ENCODE results near the gene ERBB4.
"Not testable (repeated sequence)": the region's sequence is repeated elsewhere in the genome, so short reads cannot be mapped to it uniquely, and the experiment has no call there.

ERBB4 gene

GRCh38 chr2:212194396-212194795 lies 344.2 kb downstream of the ERBB4 start:
- peak; percentile 53 for DNase-seq

- DNase-seq = no peak
These were observed 344.8 kb downstream of the ERBB4 start for GRCh38 chr2:212193803-212194202.

GRCh38 chr2:212193056-212193455 lies 345.5 kb downstream of the ERBB4 start:
- DNase-seq = peak; percentile 96

- DNase-seq = not testable (repeated sequence)
These were observed 347.2 kb downstream of the ERBB4 start for GRCh38 chr2:212191438-212191837.

- DNase-seq = peak; percentile 43
These were observed 352.4 kb downstream of the ERBB4 start for GRCh38 chr2:212186166-212186565.

- DNase-seq = no peak
These were observed 357.0 kb downstream of the ERBB4 start for GRCh38 chr2:212181646-212182045.

GRCh38 chr2:212180408-212181083 lies 358.1 kb downstream of the ERBB4 start:
- peak; percentile 73 for DNase-seq

- DNase-seq = peak; percentile 85
These were observed 360.9 kb downstream of the ERBB4 start for GRCh38 chr2:212177724-212178123.

- DNase-seq = peak; percentile 48
These were observed 362.5 kb downstream of the ERBB4 start for GRCh38 chr2:212176151-212176550.

- DNase-seq = peak; percentile 86
These were observed 364.7 kb downstream of the ERBB4 start for GRCh38 chr2:212173756-212174510.

- DNase-seq = peak; percentile 58
These were observed 365.3 kb downstream of the ERBB4 start for GRCh38 chr2:212173331-212173730.

GRCh38 chr2:212170382-212170781 lies 368.2 kb downstream of the ERBB4 start:
- no peak for DNase-seq

GRCh38 chr2:212158081-212158480 lies 380.5 kb downstream of the ERBB4 start:
- no peak for DNase-seq

- DNase-seq = no peak
These were observed 381.6 kb downstream of the ERBB4 start for GRCh38 chr2:212157012-212157411.

GRCh38 chr2:212156088-212156487 lies 382.5 kb downstream of the ERBB4 start:
- DNase-seq = peak; percentile 34

- peak; percentile 88 for DNase-seq
These were observed 384.1 kb downstream of the ERBB4 start for GRCh38 chr2:212154477-212154878.

- DNase-seq = no peak
These were observed 384.7 kb downstream of the ERBB4 start for GRCh38 chr2:212153923-212154322.

GRCh38 chr2:212147921-212148513 lies 390.6 kb downstream of the ERBB4 start:
- DNase-seq = peak; percentile 25

GRCh38 chr2:212146416-212146815 lies 392.2 kb downstream of the ERBB4 start:
- DNase-seq = no peak

GRCh38 chr2:212145121-212145520 lies 393.5 kb downstream of the ERBB4 start:
- no peak for DNase-seq

- no peak for DNase-seq
These were observed 396.0 kb downstream of the ERBB4 start for GRCh38 chr2:212142631-212143030.

- no peak for DNase-seq
These were observed 397.1 kb downstream of the ERBB4 start for GRCh38 chr2:212141499-212141898.

GRCh38 chr2:212136216-212136795 lies 402.3 kb downstream of the ERBB4 start:
- DNase-seq = peak; percentile 85

- DNase-seq = peak; percentile 98
These were observed 402.9 kb downstream of the ERBB4 start for GRCh38 chr2:212135739-212136138.
